HG03060 (cell line): ENCODE measurements around the gene ADGRV1.

ENCODE experiments used
- ATAC-seq: cut with Tn5 transposase; IDR thresholded peaks from one replicate; pipeline ENCODE4 v1.9.1; 2021; ENCODE audit warnings: low read depth, moderate number of reproducible peaks; ENCODE audit not compliant: unreplicated experiment

The ADGRV1 gene

DNA sequence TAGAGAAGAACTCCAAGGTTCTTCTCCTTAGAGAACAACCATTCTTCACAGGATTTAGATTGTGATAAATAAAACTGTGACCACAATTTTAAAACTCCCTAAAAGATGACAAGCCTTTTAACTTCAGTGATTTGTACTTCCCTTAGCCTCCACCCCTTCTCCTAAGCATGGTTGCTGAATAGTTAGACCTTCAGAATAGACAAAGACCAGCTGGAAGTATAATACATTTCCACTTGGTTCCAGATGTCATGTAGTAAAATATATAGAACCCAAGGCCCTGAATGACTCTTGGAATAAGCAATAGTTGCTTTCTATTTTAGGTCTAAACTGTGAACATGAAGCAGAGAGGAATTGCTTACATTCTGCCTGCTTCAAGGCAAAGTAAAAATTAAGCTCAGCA is 615.8 kb downstream of the ADGRV1 start:
- no peak for ATAC-seq

DNA sequence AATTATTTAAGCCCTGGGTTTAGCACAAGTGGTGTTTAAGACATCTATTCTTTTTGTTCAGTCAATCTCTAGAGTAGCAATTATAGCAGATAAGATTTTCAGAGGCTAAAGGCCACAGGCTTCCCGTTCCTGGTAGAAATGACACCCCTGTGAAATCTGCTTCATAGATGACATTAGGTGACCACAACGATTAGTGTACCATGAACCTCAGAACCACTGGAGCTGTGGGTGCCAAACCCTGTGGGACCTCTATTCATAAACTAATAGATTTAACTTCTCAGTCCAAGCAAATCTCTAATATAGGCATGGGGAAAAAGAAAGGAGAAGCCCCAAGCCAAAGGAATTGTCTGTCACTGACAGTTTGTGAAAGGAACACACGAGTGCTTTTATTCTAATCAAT is 617.1 kb downstream of the ADGRV1 start:
- no peak for ATAC-seq

DNA sequence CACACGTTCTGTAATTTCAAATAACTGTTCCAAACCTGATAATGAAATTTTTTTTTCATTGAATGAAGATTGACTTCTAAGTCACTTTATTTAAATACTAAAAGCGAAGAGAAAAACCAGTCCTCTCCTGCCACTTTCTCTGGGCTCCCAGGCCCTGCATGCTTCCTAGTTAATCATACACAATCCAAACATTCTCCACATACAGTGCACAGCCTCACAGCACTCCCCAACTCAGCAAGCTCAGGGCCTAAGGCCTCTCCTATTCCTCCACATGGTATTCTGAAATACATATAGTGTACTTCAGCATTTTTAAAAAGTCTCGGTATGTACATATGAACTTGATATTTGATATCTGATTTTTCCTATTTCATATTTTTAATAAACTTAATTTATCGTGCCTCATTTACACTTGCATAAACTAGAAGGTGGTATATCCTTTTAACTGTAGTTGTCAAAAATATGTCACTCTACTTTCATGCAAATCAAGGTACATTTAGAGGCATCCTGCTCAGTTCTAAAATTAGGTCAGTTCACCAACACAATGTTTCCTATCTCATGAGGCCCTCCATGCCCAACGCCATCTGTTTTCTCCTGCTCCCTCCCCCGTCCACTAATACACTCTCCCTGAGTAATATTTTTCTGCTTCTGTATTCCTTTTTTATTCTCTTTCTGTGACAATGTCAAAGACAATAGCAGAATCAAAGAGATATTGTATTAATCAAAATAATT is 617.9 kb downstream of the ADGRV1 start:
- no peak for ATAC-seq

DNA sequence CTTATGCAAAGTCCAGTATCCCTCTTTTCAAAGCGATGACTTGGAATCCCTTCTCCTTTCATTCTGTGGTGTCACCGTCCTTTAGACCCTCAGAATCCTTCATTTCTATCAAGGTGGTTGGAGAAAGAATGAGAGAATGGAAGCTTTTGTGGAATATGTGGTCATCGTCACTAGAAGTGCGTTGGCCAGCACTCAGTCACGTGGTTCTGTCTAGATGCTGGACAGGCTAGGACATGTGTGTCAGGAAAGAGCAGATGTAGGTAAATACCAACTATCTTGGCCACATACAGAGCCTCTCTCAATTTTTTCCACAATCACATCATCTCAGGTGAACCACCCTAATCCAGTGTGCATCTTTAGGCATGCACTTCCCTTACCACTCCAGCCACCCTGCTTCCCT is 618.5 kb downstream of the ADGRV1 start:
- ATAC-seq = no peak

DNA sequence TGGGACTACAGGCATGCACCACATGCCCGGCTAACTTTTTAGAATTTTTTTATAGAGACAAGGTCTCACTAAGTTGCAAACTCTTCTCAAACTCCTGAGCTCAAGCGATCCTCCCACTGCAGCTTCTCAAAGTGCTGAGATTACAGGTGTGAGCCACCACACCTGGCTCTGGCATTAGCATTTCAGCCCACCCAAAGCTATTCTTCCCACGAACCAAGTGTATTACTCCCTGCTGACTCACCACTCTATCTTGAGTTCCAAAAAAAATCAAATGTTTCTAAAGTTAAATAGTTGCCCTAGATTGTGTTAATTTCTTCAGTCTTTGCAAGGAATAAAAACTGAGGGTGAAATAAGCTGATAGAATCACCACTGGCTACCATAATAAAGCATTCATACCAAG is 619.0 kb downstream of the ADGRV1 start:
- ATAC-seq = no peak

DNA sequence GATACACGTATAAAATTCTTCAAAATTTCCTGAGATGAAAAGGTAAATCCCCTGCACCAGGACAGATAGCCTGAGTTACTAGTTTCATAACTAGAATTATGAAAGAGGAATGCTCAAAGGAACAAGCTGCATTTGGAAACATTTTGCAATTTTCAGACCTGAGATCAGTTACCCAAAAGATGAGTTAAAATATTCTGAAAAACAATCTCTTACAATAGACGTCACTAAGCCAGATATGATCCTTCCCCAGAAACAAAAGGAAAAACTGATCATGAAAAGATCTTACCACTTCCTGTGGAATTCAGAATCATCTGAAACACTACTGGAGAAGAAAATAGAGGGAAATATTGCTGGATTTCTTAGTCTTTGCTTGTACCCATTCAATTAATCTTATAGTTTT is 619.9 kb downstream of the ADGRV1 start:
- ATAC-seq = no peak

DNA sequence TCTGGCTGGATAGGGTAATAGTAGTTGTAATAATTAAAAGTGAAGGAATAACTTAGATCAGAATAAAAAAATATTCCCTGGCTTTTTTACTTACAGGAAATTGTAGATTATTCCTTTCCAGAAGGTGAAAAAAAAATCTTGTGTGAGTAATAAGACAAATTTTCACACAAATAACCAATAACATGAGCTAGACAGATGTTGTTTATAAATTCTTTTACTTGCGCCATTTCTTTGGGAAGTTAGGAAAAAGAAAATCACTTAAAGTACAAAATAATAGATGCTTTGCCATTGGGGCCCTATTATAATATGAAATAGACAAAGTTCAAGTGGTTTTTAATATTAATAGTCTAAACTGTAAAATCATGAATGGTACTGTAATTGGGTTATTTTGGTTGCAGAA is 620.4 kb downstream of the ADGRV1 start:
- ATAC-seq = no peak

DNA sequence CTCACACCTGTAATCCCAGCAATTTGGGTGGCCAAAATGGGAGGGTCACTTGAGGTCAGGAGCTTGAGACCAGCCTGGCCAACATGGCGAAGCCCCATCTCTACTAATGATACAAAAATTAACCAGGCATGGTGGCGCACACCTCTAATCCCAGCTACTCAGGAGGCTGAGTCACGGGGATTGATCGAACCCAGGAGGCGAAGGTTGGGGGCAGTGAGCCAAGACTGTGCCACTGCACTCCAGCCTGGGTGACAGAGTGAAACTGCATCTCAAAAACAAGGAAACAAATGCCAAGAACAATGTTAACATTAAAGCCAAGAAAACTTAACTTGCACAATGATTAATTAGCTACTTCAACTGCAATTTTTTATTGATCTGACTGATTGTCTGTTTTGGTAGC is 621.9 kb downstream of the ADGRV1 start:
- ATAC-seq = no peak

DNA sequence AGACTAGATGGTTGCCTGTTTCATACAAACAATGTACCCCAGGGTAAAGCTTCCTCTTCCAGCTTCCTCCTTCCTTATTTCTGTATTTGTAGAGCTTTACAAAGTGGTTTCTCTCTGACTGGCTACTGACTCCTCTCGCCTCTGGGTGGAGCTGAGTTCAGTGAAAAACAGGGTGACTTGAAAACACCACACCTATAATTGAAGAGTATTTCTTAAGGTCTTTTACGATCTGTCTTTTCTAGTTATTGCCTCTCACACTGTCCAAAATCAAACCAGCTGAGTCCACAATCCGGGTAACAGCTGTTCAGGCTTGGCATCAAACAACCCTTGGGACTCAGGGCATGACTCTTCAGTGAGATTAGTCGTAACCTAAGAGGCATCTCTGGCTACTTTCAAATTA is 624.2 kb downstream of the ADGRV1 start:
- ATAC-seq = peak; percentile 63

DNA sequence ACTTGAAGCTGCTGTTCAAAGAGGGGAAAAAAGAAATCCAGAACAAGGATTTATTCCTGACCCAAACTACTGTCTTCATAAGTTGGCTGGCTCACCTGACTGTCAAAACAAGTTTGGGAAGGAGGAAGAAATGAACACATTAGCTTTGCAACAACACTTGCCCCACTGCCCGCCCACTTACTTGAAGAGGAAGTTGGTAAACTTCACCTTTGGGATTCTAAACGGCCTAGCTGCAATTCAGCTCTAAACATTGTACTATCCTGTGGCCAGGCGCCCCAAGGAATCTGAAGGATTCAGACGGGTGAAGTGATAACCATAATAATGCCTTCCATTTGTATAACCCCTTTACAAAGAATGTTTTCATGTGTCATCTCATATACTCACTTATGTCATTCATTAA is 625.1 kb downstream of the ADGRV1 start:
- ATAC-seq = no peak

DNA sequence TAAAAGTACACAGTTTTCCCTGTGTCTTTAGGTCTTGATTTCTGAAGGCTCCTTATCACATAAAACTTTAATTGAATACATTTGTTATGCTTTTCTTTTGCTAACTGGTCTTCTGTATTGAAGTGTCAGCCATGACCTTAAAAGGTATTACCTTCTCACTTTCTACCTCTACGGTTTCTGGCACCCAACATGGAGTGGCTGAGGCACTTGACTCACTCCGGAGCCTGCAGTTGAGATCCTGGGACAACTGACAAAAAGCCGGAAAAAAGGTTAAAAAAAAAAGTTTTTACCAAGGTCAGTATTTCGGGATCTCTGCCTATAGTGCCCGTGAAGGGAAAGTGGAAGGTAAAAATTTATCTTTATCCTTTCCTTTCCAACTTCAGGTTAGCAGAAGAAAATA is 627.5 kb downstream of the ADGRV1 start:
- no peak for ATAC-seq

DNA sequence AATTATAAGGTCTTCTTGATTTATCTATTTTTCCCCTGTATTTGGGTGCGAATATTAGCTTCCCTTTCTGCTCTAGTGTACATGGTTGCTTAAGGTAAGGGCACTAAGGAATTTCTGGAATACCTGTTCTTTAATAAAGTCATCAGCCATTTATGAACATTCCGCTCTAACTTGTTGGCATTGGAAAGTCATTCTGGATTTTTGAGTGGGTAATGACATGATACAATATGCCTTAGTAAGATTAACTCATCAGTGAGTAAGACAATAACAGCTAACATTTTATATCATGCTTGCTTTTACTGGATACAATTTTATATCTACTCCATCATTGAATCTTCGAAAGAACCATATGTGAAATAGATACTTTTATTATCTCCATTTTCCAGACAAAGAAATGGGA is 628.4 kb downstream of the ADGRV1 start:
- ATAC-seq = no peak

DNA sequence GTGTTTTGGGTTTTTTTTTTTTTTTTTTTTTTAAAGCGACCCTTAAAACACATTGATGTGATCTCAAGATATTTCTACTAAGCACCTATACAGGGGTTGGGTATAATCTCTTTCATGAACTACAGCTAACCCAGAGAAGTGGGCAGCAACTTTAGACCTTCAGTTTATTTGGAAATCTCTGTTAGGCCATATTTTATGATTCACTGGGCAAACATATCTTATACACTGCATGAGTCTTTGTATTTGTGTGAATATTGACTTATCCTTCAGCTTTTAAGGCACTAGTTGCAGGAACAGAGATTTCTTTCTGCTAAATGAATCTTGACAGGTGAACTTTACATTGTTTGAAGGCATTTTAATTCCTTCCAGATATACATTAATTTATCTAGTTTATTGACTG is 630.2 kb downstream of the ADGRV1 start:
- ATAC-seq = no peak

DNA sequence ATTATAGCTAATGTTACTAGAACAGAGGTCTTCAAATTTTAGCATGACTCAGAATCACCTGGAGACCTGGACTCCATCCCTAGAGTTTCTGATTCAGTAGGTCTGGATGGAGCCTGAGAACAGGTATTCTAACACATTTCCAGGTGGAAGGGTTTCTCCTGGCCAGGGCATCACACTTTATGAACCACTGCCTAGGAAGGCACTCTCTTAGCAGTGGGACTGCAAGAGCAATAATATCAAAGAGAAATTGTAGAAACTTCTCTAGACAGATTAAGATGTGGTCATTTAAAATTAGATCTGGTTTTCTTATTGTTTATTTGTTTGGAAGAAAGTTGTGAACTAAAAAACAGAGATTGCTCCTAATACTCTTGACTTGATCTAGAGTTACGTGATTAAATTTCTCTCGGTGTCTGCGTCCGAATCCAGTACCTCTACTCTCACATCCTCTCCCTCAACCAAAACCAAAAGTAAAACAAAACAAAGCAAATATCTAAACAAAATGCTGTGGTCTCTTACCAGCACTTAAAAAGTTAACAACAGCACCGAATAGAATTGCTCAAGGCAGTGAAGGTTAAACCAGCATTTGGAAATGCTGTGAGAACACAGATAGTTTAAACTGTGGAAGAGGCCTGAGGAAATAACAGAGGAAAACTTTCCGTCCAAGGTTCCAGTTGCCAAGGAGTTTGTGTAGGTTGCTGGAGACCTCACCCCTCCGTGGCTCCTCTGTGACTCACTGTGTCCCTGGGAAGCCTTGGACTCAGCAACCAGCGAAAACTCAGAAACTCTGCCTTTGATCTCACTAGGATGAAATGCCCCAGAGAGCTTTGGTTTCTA is 631.1 kb downstream of the ADGRV1 start:
- ATAC-seq = peak; percentile 47

DNA sequence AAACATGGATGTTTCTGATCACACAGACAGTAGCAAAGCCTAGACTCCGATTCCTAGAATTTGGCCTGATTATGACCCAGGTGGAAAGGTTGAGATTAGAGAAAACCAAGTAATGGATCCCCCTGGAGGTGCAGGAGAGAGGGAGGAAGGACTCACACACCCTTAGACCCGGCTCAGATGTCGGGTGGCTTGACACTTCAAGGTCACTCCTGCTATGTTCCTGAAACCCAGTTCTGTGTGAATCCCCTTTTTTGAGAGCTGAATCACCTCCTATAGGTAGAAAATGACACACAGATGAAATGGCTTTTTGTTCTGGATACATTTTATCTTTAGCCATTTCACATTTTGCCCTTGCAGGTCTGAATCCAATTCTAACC is 631.7 kb downstream of the ADGRV1 start:
- no peak for ATAC-seq

DNA sequence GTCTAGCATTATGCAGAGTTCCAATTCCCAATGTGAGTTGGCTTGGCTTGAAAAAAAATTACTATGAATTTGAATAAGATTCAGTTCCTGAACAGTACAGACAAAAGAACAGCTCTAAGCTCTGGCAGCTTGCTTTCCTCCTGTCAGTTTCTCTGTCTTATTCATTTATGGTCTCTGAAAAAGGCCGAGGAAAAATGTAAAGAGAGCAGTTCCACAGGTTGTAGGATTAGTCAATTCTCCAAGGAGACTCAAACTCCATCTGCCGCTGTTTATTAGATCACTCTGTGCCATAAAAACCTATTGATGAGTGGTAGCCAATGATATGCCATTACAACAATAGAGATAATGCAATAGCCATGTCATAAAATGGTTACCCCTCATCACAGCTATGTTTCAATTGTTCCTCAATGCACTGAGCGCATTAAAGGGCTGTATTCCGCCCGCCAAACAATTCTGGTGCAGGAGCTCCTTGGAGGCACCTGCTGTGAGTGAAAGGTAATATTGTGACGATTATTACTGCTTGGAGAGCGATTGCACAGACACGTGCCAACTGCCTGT is 636.3 kb downstream of the ADGRV1 start:
- no peak for ATAC-seq

DNA sequence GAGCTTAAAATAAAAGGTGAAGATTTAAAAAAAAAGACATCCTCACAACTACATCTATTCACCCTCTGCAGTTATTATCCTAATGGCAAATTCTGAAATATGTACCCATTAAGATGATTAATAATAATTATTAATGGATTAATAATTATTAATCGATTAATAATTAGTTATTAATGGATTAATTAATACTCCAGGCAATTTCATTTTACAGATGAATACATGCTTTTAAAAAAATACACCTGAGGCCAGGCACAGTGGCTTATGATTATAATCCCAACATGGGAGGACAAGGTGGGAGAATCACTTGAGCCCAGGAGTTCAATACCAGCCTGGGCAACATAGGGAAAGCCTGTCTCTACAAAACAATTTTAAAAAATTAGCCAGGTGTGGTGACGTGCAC is 642.1 kb downstream of the ADGRV1 start:
- ATAC-seq = no peak

DNA sequence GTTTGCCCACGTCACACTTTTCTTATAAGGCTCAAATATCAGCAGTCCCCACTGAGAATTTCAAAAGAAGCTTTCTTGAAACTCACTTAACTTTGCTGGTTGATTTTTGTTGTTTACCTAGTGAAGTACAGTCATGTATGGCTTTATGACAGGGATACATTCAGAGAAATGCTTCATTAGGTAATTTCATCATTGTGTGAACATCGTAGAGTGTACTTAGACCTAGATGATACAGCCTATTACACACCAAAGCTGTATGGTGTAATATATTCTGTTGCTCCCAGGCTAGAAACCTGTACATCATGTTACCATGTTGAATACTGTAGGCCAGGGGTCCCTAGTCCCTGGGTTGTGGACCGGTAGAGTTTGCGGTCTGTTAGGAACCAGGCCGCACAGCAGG is 647.5 kb downstream of the ADGRV1 start:
- no peak for ATAC-seq

DNA sequence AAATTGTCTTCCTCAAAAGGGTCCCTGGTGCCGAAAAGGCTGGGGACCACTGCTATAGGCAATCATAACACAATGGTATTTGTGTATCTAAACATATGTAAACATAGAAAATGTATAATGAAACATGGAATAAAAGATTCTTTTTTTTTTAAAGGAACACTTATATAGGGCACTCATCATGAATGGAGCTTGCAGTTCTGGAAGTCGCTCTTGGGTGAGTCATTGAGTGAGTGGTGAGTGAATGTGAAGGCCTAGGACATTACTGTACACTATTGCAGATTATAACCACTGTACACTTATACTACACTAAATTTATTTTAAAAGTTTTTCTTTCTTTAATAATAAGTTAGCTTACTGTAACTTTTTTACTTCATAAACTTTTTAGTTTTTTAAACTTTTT is 648.1 kb downstream of the ADGRV1 start:
- no peak for ATAC-seq

DNA sequence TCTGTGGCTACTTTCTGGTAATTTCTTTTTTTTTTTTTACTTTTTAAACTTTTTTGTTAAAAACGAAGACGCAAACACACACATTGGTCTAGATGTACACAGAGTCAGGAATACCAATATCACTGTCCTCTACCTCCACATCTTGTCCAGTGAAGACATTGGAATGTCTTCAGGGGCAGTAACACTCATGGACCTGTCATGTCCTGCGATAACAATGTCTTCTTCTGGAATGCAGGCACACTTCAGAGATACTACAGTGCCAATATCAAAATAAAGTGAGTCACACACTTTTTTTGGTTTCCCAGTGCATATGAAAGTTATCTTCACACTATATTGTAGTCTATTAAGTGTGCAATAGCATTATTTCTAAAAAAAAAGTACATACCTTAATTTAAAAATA is 648.7 kb downstream of the ADGRV1 start:
- ATAC-seq = no peak

DNA sequence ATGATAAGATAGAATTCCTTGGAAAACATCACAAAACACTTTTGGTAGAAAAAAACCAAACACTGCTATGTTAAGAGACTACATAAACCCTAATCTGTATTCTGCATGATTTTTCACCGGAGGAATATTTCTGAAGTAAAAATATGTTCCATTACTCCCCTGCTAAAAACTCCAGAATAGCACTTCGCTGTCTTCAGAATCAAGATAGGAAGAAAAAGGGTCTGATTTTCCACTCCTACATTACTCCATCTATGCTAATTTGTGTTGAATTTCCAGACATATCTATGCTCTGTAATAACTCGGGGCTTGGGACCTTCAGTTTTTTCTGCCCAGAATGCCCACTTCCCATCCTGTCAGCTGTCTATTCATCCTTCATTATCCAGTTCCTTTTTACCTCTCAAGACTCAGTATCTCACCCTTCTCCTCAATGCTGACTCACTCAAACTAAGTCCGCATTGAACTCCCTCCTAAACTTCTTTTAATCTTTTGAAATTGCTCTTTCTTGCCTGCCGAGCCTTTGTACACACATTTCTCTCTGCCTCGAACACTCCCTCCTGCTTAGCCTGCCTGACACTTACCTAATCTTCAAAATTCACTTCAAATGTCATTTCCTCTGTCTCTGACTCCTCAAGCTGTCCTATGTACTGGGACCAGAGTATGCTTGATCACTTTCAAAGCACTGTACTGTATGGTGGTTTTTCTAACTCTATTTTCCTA is 653.6 kb downstream of the ADGRV1 start:
- ATAC-seq = no peak
